Body of pancreas (tissue), 4 donors: ENCODE results near the gene CBL.

Experiments
- POLR2A ChIP-seq, 3 donors: fragments of 450-650 bp; IDR thresholded peaks; one replicate each; pipeline ENCODE4 v1.6.1; 2016; ENCODE audit warnings: antibody characterized with exemption in 3 of 3, mild to moderate bottlenecking in 2 of 3
- TF ChIP-seq, protein P1 (sequence below), 7 experiments: fragments of 450-650 bp in 4 of 7; fragments of 200-600 bp in 3 of 7; sonication (generic) in 3 of 7; IDR thresholded peaks; one replicate each; pipeline ENCODE4 v1.5.1; 2016 to 2019; ENCODE audit warnings: antibody characterized with exemption in 7 of 7

DNA sequence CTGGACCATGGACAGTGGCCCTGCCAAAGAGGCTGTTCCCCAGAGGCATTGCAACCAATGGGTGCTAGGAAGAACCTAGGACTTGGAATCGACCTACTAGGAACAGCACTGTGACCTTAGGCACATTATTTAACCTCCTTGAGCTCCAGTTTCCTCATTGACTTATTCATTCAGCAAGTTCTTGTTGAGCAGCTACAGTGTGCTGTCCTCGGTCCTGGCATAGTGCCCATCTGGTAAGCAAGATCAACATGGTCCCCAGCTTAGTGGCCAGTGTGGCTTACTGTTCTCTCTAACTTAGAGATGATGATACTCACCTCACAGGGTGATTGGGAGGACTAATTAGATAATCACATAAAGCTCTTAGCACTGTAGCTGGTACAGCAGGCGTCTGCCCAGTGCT is 49.1 kb upstream of the CBL start:
- TF ChIP-seq, protein P1, sequence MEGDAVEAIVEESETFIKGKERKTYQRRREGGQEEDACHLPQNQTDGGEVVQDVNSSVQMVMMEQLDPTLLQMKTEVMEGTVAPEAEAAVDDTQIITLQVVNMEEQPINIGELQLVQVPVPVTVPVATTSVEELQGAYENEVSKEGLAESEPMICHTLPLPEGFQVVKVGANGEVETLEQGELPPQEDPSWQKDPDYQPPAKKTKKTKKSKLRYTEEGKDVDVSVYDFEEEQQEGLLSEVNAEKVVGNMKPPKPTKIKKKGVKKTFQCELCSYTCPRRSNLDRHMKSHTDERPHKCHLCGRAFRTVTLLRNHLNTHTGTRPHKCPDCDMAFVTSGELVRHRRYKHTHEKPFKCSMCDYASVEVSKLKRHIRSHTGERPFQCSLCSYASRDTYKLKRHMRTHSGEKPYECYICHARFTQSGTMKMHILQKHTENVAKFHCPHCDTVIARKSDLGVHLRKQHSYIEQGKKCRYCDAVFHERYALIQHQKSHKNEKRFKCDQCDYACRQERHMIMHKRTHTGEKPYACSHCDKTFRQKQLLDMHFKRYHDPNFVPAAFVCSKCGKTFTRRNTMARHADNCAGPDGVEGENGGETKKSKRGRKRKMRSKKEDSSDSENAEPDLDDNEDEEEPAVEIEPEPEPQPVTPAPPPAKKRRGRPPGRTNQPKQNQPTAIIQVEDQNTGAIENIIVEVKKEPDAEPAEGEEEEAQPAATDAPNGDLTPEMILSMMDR (IDR thresholded peaks at IDR 0.05), result no peak
- no peak for TF ChIP-seq POLR2A (IDR thresholded peaks at IDR 0.05)
